ENCODE measurements around the gene BMPER.

Gene BMPER

DNA sequence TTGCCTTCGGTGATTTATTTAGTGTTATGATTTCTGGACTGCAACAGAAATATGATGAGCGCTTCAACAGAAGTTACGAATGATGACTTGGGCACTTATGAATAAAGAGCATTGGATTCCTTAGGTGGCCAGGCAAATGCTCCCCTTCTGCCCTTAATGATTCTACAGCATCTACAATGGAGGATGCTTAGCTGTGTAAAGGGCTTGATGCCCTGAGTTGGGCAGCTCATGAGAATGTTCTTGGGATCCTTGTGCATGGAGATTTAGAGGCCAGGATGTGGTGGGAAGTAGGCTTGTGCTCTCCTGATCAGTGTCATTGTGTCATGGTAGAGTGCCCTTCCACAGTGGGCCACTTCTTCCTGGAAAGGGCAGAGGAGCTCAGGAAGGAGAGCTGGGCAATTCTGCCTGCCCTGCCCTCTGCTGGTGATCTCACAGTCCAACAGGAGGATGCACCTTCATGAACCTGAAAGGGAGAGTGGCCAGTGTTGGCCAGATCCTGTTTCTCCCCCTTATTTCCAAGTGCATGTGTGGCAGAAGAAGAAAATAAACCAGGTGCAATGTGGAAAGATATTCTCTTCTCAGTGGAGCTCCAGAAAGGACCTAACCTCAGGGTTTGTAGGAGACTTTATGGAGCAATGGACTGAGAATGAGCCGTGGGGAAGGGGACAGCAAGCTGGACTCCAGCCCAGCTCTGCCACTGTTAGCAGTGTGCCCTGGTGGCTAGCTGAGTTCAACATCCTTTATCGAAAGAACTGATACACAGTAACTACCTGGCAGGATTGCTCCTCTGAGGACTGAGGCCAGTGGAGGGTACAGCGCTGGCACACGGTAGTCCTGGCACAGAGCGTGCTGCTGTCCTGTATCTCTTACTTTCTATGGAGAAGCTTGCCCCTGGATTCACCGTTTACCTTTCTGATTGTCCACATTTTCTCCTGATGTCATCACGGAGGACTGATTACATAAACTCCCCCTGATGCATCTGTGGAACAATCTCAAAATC is 182.9 kb downstream of the BMPER start:
- no peak for FAIRE-seq
- no peak for DNase-seq (ENCODE audit: insufficient read length)
- no peak for TF ChIP-seq POLR2A (IDR thresholded peaks at IDR 0.05; ENCODE audit: low read depth, low read length)
- TF ChIP-seq TAF1 (IDR thresholded peaks at IDR 0.05; ENCODE audit: borderline replicate concordance, low read depth, low read length), result no peak
- TF ChIP-seq POLR2AphosphoS5 (IDR thresholded peaks at IDR 0.05; ENCODE audit: low read depth, low read length), result no peak

DNA sequence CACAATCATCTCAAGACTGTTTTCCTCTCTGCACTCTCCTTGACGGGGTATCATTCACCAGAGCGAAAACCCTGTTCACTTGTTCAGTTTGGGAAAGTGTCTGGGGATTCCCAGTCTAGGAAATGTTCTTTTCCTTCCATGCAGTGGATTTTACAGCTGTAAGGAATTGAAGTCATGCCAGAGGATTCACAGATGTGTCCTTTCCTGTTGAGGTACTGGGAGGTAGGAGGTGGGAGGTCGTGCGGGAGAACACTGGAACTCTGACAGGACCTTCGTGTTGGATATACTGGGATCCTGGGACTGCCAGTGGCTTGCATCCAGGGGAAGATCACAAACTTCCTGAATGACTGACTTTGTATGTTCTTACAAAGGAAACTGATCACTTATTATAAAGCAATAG is 185.5 kb downstream of the BMPER start:
- TF ChIP-seq POLR2A (IDR thresholded peaks at IDR 0.05; ENCODE audit: low read depth, low read length), result no peak
- no peak for TF ChIP-seq TAF1 (IDR thresholded peaks at IDR 0.05; ENCODE audit: borderline replicate concordance, low read depth, low read length)
- TF ChIP-seq POLR2AphosphoS5 (IDR thresholded peaks at IDR 0.05; ENCODE audit: low read depth, low read length), result no peak
- DNase-seq (ENCODE audit: insufficient read length) (no peak), FAIRE-seq (no peak)

DNA sequence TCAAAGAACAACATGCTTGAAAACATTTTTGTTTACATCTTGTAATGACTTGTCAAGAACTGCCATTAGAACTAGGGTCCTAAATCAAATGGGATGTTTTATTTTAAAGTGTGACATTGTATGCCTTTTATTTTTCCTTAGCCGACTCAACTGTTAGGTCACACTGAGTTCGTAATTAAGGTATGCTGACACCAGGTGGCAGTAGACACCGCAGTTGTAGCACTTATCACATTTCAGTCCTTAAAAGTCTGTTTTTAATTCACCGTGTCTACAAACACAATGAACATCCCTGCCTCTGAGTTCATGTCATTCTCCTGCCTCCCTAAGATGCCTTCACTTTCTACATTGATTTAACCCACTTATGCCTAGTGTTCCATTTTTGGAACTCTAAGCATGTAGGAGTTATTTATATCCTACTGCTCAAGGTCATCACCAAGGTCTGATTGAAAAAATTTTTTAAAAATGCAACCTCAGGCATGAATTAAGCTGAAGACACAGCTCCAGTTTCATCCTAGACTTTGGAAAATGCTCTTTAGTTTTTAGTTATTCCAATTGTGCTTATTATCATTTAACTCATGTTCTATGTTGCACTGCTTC is 186.1 kb downstream of the BMPER start:
- FAIRE-seq (peak; percentile 30), DNase-seq (ENCODE audit: insufficient read length) (no peak)
- TF ChIP-seq POLR2A (IDR thresholded peaks at IDR 0.05; ENCODE audit: low read depth, low read length) (no peak), POLR2AphosphoS5 (IDR thresholded peaks at IDR 0.05; ENCODE audit: low read depth, low read length) (no peak), TAF1 (IDR thresholded peaks at IDR 0.05; ENCODE audit: borderline replicate concordance, low read depth, low read length) (no peak)

DNA sequence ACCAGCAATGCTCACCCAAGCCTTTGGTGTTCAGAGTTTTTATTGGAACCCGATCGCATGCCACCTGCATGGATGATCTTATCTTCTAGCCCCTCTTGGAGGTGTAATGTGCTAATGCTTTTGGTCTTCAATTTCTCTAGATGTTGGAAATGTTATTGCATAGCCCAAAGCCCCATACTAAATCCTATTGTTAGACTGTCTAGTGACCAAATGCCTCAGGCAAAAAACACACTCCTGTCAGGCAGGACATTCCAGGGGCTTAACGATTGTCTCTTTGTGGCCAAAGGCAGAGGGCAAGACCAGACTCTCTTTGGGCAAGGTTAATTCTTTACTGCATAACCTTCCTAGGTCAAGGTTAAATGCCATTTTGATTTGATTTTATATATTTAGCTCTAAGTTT is 187.9 kb downstream of the BMPER start:
- FAIRE-seq (no peak), DNase-seq (ENCODE audit: insufficient read length) (no peak)
- TF ChIP-seq TAF1 (IDR thresholded peaks at IDR 0.05; ENCODE audit: borderline replicate concordance, low read depth, low read length) (no peak), POLR2AphosphoS5 (IDR thresholded peaks at IDR 0.05; ENCODE audit: low read depth, low read length) (no peak)

DNA sequence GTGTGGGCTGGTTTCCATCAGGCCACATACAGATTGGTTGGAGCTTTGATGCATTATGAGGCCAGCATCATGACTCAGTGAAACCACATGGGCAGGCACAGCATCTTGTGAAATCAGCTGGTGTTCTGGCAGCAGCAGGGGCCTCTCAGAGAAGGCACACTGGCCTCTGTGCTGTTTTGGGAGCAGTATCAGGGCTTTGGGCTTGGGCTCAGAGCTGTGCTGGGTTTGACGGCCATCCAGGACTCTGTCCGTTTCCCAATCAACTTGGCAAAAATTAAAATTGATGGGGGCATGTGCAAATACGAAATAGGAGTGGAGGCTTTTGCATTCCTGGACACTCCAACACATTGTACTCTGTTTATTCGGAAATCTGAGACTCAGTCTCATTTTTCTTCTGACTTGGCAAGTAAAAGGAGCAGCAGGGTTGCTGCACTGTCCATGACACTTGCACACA is 190.9 kb downstream of the BMPER start:
- FAIRE-seq, result no peak
- TF ChIP-seq POLR2A (IDR thresholded peaks at IDR 0.05; ENCODE audit: low read depth, low read length) (no peak), TAF1 (IDR thresholded peaks at IDR 0.05; ENCODE audit: borderline replicate concordance, low read depth, low read length) (no peak), POLR2AphosphoS5 (IDR thresholded peaks at IDR 0.05; ENCODE audit: low read depth, low read length) (no peak)
- DNase-seq (ENCODE audit: insufficient read length), result no peak

DNA sequence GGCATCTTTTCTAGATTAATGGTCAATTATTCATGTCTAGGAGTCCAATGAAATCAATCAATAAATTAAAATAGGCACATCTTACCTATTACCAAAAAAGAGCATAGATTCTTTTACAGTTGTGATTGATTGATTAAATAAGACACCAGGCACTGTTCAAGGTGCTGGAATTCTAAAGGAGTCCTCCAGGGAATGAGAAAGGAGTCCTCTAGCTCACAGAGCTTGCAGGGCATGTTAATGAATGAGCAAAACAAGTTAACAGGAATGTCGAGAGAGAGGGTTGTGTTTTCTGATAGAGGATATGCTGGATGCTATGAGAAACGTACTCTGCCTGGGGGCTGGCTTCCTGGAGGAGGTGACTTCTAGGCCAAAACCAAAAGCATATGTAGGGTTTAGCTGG is 191.4 kb downstream of the BMPER start:
- no peak for DNase-seq (ENCODE audit: insufficient read length)

DNA sequence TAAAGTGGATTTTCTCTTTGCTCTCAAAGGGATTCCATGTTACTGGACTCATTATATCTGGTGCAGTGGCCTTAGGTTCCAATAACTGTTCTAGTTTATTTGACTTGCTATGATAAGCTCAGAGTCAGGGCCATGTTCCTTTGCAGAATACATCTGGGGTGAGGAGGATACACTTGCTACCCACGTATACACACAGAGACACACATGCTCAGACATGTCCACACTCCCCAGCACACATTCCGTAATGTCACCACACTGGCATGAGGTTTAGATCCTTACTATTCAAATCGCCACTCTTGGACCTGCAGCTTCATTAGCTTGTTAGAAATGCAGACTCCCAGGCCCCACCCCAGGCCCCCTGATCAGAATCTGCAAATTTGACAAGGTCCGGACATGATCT is 195.3 kb downstream of the BMPER start:
- no peak for TF ChIP-seq TAF1 (IDR thresholded peaks at IDR 0.05; ENCODE audit: borderline replicate concordance, low read depth, low read length)
- TF ChIP-seq POLR2A (IDR thresholded peaks at IDR 0.05; ENCODE audit: low read depth, low read length), result no peak
- no peak for TF ChIP-seq POLR2AphosphoS5 (IDR thresholded peaks at IDR 0.05; ENCODE audit: low read depth, low read length)
- FAIRE-seq, result no peak

More for the DNA sequence above, 191.4 kb downstream of the BMPER start:
- no peak for TF ChIP-seq POLR2A (IDR thresholded peaks at IDR 0.05; ENCODE audit: low read depth, low read length)
- no peak for TF ChIP-seq POLR2AphosphoS5 (IDR thresholded peaks at IDR 0.05; ENCODE audit: low read depth, low read length)
- TF ChIP-seq TAF1 (IDR thresholded peaks at IDR 0.05; ENCODE audit: borderline replicate concordance, low read depth, low read length), result no peak
- no peak for FAIRE-seq

DNA sequence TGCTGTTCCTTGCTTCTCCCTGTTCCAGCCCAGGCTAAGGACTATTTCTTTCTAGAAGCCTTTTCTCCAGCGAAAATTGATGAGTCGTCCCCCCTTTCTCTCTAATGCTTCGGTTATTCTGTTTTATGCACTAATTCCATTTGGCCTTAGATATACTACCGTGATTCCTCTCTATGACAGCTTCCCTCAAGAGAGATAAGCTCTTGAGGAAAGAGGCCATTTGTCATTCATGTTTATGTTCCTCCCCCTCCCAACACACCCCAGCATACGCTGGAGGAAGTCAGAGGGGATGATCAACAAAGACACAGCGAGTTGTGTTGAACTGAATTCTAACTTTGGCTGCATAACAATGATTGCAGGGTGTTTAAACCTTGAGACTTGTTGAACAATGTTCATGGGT is 198.8 kb downstream of the BMPER start:
- no peak for DNase-seq (ENCODE audit: insufficient read length)
- FAIRE-seq, result no peak
- TF ChIP-seq POLR2A (IDR thresholded peaks at IDR 0.05; ENCODE audit: low read depth, low read length) (no peak), TAF1 (IDR thresholded peaks at IDR 0.05; ENCODE audit: borderline replicate concordance, low read depth, low read length) (no peak), POLR2AphosphoS5 (IDR thresholded peaks at IDR 0.05; ENCODE audit: low read depth, low read length) (no peak)

More for the DNA sequence above, 195.3 kb downstream of the BMPER start:
- DNase-seq (ENCODE audit: insufficient read length), result no peak

DNA sequence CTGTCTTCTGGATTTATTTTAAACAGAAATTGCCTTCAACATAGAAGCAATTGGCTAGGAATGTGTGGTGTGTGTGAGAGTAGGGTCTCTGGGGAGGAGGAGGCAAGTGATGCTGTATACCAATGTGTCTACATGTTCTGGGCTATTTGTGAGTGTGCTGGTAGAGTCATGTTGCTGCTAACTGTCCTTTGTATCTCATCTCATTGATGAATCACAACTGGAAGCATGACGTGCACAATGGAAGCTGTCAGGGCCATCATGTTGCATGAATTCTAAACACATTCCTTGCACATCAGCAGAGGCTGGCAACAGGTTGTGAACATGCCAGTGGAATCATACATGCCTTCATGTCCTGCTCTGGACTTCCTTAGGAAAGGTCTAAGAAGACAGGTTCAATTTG is 199.7 kb downstream of the BMPER start:
- DNase-seq (ENCODE audit: insufficient read length), result no peak
- no peak for FAIRE-seq
- TF ChIP-seq POLR2A (IDR thresholded peaks at IDR 0.05; ENCODE audit: low read depth, low read length) (no peak), TAF1 (IDR thresholded peaks at IDR 0.05; ENCODE audit: borderline replicate concordance, low read depth, low read length) (no peak), POLR2AphosphoS5 (IDR thresholded peaks at IDR 0.05; ENCODE audit: low read depth, low read length) (no peak)

DNA sequence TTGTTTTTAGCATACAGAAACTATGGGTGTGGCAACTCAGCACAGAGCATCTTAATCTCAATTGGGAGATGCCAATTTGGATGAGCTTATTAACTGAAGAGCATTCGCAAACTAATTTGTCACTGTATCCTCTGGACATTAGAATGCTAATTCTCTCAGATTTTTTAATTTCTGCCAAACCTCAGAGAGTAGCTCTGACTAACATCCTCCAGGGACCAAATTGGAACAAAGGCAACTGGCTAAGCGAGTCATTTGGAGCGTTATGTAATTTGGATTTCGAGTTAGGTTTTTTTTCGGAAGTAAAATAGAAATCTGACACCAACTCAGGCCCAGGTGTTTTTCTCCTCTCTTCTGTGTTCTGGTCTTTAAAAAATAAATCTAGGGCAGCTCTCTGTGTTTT is 201.9 kb downstream of the BMPER start:
- no peak for FAIRE-seq
- no peak for DNase-seq (ENCODE audit: insufficient read length)
- TF ChIP-seq TAF1 (IDR thresholded peaks at IDR 0.05; ENCODE audit: borderline replicate concordance, low read depth, low read length) (no peak), POLR2A (IDR thresholded peaks at IDR 0.05; ENCODE audit: low read depth, low read length) (no peak), POLR2AphosphoS5 (IDR thresholded peaks at IDR 0.05; ENCODE audit: low read depth, low read length) (no peak)

DNA sequence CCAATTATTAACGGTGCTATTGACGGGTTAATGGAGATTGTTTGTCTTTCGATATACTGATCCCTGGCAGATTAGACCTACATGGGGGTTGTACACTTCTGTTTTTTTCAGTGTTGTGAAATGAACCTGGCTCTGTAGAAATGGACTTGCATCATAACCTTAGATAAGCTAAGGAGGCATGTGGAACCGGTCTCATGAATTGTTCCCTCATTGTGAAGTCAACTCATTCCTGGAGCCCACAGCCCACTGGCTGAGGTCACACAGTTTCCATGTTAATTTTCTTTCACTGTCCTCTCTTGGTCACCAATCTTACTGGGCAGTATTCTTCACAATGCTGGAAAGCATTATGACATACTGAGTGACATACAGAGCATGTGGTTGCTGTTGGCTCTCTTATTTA is 202.8 kb downstream of the BMPER start:
- TF ChIP-seq POLR2AphosphoS5 (IDR thresholded peaks at IDR 0.05; ENCODE audit: low read depth, low read length), result no peak
- no peak for DNase-seq (ENCODE audit: insufficient read length)
- FAIRE-seq, result no peak

Measured in GM12892 (cell line).